ENCODE results near the gene SCYL1.

SCYL1 gene

DNA sequence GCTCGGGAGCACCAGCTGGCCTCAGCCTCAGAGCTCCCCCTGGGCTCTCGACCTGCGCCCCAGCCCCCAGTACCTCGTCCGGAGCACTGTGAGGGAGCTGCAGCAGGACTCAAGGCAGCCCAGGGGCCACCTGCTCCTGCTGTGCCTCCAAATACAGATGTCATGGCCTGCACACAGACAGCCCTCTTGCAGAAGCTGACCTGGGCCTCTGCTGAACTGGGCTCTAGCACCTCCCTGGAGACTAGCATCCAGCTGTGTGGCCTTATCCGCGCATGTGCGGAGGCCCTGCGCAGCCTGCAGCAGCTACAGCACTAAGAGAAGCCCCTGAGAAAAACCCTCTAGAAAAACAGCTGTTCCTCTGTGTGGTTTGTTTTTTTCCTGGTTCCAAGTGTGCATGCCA lies 46.5 kb downstream of the SCYL1 start:
- no peak for DNase-seq

DNA sequence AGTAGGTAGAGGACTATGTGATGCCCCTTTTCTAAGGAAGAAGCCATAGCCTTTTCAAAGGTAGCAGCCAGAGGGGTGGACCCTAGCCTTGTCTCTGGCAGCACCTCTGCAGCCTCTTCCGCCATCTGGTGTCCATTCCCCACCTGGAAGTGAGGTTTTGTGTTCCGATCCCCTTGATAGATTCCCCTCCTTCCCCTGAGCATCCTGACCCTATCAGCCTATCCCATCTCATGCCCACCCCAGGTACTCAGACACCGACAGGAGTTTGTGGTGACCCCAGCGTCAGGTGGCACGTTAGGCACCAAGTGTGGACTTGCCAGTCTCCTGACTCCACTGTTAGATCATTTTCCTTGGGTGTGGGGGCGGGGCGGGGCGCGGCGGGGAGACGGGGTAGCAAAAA lies 47.1 kb downstream of the SCYL1 start:
- peak; percentile 55 for DNase-seq

DNA sequence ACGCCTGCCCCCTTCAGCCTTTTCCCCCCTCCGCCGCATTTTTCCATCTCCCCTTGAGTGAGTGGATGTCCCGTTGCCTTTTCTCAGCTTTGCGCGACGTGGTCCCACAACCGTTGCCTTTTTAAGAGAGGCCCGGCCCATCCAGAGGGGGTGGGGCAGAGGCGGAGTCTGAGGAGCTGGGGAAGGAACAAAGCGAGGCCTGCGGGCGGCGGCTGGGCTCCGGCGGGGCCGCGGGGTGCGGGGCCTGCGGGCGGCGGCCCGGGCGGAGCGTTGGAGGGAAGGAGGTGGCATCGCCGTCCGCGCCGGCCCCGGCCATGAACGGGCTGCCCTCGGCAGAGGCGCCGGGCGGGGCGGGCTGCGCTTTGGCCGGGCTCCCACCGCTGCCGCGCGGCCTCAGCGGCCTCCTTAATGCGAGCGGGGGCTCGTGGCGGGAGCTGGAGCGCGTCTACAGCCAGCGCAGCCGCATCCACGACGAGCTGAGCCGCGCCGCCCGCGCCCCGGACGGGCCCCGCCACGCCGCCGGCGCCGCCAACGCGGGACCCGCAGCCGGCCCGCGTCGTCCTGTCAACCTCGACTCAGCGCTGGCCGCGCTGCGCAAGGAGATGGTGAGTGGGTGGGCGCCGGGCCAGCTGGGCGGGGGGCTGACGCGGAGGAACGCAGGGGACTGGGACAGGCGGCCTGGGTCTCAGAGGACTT lies 47.6 kb downstream of the SCYL1 start, which contains the start of gene FAM89B:
FAM89B (plus strand) TSS at position 183 of the 696 bp plus-strand sequence; CDS start at position 315, 132 bp downstream.
- peak; percentile 89 for DNase-seq

GRCh38 chr11:65573391-65574079 lies 48.7 kb downstream of the SCYL1 start:
- no peak for DNase-seq

DNA sequence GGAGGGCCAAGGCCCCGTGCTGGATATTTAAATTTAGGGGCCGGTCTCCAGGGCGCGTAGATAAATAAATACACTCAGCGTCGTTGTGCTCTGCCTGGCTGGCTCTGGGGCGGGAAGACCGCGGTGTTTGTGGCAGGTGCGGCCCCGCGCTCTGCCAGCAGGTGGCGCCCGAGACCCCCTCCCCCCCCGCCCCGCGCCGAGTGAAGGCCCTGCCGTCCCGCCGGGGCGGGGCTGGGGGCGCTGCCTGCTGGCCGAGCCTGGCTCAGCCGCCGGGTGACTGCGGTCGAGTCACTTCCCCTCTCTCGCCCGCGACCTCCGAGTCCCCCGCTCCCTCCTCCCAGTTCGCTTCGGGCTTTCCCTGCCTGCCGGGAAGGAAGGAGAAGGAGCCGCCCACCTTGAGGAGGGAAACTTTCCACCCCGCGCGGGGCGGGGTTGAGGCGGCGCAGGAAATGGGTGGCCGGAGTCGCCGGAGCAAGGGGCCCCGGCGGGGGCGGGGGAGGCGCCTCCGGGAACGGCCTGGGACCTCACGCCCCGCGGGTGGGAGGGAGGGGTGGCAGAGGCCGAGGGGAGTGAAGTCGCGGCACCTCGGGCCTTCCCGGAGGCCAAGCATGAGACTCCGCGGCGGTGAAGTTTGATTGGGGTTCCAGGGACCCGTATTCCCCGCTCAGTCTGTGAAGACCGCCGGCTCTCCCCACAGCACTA lies 49.4 kb downstream of the SCYL1 start:
- peak; percentile 95 for DNase-seq

DNA sequence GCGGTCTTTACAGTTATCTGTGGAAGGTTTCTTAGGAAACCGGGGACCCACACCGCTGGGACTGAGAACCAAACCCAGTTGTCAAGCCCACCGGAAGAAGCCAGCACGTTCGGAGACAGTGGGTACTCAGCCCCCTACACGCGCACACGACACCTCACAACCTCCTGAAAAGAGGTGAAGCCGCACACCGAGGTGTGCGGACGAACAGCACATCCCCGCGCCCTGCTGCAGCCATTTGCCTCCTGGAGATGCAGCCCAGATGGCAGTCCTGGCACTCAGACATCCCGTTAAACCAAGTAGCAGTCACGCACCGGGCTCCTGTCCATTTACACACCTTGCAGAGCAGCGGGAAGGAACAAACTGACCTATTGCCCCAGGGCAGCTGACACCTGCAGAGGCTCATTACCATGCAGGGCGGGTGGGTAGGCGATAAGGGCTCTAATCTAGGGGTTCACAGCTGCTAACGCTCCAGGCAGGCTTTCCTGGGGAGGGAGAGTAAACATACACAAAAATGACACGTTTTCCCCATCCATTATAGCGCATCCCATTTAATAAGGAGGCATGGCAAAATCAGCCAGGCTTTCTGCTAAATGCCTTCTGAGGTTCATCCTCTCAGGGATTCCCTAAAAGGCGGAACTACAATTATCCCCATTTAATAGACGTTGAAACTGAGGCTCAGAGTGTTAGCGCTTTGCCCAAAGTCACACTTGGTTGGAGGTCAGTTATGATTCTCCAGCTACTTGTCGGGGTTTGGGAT lies 50.1 kb downstream of the SCYL1 start:
- no peak for DNase-seq

GRCh38 chr11:65575568-65576231 lies 50.8 kb downstream of the SCYL1 start, which contains the start of gene EHBP1L1:
EHBP1L1 (plus strand) TSS chr11:65576053; CDS start chr11:65576303, 250 bp downstream.
- DNase-seq, result peak; percentile 51

- DNase-seq, result no peak
These were observed 51.5 kb downstream of the SCYL1 start for GRCh38 chr11:65576232-65576866.

DNA sequence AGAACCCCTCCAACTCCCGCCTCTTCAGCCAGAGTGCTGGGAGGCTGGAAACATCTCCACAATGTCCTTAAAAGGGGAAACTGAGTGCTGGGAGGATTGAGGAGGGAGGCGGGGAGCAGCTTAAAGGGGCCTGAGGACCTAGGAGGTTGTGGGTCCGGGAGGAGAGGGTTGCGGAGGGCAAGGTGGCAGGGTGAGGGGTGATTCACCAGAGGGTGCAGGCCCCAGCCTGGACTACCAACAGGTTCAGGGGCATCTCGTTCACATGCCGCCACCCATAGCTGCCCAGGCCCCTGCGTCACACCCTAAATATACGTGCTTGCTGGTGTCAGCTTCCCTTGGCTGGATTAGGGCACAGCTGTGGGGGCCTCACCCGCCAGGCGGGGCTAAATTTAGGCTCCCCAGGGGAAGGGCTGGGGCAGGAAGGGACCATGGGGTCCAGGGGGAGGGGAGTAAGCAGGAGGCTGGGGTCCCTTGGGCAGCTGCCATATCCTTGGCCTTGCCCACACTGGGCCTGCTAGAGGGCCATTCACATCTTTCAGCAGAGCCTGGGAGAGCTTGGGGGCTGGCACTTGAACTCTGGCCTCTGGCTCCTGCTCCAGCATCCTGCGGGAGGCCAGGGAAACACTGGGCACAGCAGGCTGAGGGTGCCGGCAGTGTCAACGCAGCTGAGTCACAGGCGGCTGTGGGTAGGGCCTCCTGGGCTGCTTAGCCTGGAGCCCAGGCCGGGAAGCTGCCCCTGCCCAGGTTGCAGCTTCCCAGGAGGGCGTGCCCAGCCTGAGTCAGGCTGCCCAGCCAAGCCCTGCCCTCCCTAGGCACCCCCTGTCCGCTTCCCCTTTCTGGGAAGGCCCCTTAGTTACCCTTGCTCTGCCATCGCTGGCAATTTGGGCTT lies 52.2 kb downstream of the SCYL1 start:
- DNase-seq, result peak; percentile 67

- DNase-seq, result no peak
These were observed 52.9 kb downstream of the SCYL1 start for GRCh38 chr11:65577756-65578109.

GRCh38 chr11:65578134-65578533 lies 53.3 kb downstream of the SCYL1 start:
- no peak for DNase-seq

DNA sequence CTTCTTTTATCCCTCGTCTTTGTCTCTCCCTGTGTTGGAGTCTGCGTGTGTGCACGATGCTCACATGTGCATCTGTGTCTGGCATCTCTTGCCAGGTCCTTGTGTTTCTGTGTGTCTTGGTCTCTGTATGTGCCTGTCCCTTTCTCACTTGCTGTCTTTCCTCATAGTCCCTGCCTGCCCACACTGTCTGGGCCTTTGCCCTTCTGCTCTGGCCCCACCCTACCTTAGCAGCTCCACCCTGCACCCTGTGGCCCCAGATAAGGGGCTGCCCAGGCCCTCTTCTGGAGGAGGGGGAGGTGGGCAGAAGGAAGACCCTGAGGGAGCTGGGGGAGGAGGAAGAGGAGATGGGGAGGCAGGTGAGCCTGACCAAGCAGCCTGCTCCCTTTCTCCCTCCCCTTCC lies 53.8 kb downstream of the SCYL1 start:
- DNase-seq, result no peak

DNA sequence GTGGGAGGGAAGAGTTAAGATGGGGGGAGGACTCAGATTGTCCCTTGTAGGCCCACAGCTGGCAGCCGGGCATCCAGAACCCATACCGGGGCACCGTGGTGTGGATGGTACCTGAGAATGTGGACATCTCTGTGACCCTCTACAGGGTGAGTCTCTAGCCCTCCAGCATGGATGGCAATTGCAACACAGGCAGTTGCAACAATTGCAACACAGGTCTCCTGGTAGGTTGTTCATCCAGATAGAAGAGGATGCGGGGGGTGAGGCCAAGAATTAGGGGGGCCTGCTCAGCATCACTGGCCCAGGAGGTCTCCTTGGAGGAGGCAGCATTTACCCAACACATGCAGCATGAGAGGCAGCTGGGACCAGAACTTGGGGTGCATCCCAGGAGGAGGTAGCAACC lies 54.4 kb downstream of the SCYL1 start:
- no peak for DNase-seq

DNA sequence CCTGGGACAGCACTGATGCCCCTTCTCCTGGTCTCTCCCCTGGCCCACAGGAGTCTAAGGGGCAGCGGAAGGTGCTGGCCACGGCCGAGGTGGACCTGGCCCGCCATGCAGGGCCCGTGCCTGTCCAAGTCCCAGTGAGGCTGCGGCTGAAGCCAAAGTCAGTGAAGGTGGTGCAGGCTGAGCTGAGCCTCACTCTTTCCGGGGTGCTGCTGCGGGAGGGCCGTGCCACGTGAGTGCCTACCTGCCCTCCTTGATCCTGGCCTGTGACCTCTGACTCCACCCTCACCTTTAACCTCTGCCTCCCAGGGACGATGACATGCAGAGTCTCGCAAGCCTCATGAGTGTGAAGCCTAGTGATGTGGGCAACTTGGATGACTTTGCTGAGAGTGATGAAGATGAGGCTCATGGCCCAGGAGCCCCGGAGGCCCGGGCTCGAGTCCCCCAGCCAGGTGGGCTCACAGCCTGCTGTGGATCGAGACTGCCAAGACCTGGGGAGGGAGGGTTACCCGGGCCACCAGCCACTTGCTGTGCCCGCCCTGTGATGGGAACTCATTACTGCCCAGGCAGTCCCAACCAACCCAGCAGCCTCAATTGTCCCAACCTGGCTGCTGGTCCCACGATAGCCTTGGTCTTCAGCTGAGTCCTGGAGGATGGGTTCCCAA lies 55.3 kb downstream of the SCYL1 start:
- no peak for DNase-seq

GRCh38 chr11:65580756-65581155 lies 55.9 kb downstream of the SCYL1 start:
- no peak for DNase-seq

DNA sequence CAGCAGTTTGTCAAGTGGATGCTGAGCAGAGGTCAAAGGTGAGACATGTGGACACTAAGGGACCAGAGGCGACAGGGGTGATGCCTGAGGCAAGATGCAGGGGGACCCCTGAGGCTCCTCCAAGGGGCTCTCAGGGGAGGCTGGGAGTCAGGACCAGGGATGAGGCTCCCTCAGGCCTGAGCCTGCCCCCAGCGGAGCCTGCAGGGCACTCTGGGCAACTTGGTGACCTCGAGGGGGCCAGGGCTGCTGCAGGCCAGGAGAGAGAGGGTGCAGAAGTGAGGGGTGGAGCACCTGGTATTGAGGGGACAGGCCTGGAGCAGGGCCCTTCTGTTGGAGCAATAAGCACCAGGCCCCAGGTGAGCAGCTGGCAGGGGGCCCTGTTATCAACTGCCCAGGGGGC lies 57.0 kb downstream of the SCYL1 start:
- DNase-seq, result no peak

DNA sequence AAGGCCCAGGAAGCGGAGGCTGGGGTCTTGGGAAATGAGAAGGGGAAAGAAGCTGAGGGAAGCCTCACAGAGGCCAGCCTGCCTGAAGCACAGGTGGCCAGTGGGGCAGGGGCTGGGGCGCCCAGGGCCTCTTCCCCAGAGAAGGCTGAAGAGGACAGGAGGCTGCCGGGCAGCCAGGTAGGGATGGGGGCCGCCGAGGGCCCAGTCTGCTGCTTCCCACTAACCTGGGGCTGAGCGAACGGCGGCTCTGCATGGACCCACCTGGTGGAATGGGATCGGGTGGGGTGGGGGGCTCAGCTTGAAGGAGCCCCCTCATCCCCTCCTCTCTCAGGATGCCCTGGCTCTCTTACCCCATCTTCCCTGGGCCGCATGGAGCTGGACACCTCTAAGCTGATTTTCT lies 58.7 kb downstream of the SCYL1 start:
- DNase-seq, result no peak

- no peak for DNase-seq
These were observed 59.2 kb downstream of the SCYL1 start for GRCh38 chr11:65584106-65584505.

GRCh38 chr11:65584723-65585171 lies 59.9 kb downstream of the SCYL1 start:
- DNase-seq, result no peak

All from fibroblast of skin of scalp (primary cell).